ENCODE data around the gene MGAT5.

MGAT5 gene

GRCh38 chr2:134287323-134287722, 33.5 kb downstream of the MGAT5 start:
- no peak for DNase-seq (ENCODE audit: low read depth)
- no peak overlapping the region for H3K4me3 ChIP-seq (ENCODE audit: low read depth, low read length)
- TF ChIP-seq MYC (IDR thresholded peaks at IDR 0.05; ENCODE audit: low read depth, low read length): no peak
- TF ChIP-seq MAX (IDR thresholded peaks at IDR 0.05; ENCODE audit: low read depth, low read length): no peak
- no peak for TF ChIP-seq POLR2A (IDR thresholded peaks at IDR 0.05; ENCODE audit: extremely low read depth, insufficient read length)
- no peak for TF ChIP-seq CTCF (IDR thresholded peaks at IDR 0.05; ENCODE audit: low read depth, low read length)

GRCh38 chr2:134288814-134289213, 34.9 kb downstream of the MGAT5 start:
- H3K4me3 ChIP-seq (ENCODE audit: low read depth, low read length): no peak overlapping the region
- no peak for DNase-seq (ENCODE audit: low read depth)
- TF ChIP-seq MAX (IDR thresholded peaks at IDR 0.05; ENCODE audit: low read depth, low read length) (no peak), MYC (IDR thresholded peaks at IDR 0.05; ENCODE audit: low read depth, low read length) (no peak), POLR2A (IDR thresholded peaks at IDR 0.05; ENCODE audit: extremely low read depth, insufficient read length) (no peak), CTCF (IDR thresholded peaks at IDR 0.05; ENCODE audit: low read depth, low read length) (no peak)

GRCh38 chr2:134289225-134289624, 35.4 kb downstream of the MGAT5 start:
- TF ChIP-seq MAX (IDR thresholded peaks at IDR 0.05; ENCODE audit: low read depth, low read length) (no peak), CTCF (IDR thresholded peaks at IDR 0.05; ENCODE audit: low read depth, low read length) (no peak), MYC (IDR thresholded peaks at IDR 0.05; ENCODE audit: low read depth, low read length) (no peak), POLR2A (IDR thresholded peaks at IDR 0.05; ENCODE audit: extremely low read depth, insufficient read length) (no peak)
- DNase-seq (ENCODE audit: low read depth): no peak
- H3K4me3 ChIP-seq (ENCODE audit: low read depth, low read length): no peak overlapping the region

GRCh38 chr2:134290358-134290757, 36.5 kb downstream of the MGAT5 start:
- no peak overlapping the region for H3K4me3 ChIP-seq (ENCODE audit: low read depth, low read length)
- peak; percentile 11 for DNase-seq (ENCODE audit: low read depth)
- TF ChIP-seq MYC (IDR thresholded peaks at IDR 0.05; ENCODE audit: low read depth, low read length): no peak
- no peak for TF ChIP-seq POLR2A (IDR thresholded peaks at IDR 0.05; ENCODE audit: extremely low read depth, insufficient read length)
- no peak for TF ChIP-seq MAX (IDR thresholded peaks at IDR 0.05; ENCODE audit: low read depth, low read length)
- no peak for TF ChIP-seq CTCF (IDR thresholded peaks at IDR 0.05; ENCODE audit: low read depth, low read length)

GRCh38 chr2:134292514-134292913, 38.6 kb downstream of the MGAT5 start:
- no peak for DNase-seq (ENCODE audit: low read depth)
- H3K4me3 ChIP-seq (ENCODE audit: low read depth, low read length): no peak overlapping the region
- TF ChIP-seq MYC (IDR thresholded peaks at IDR 0.05; ENCODE audit: low read depth, low read length) (no peak), POLR2A (IDR thresholded peaks at IDR 0.05; ENCODE audit: extremely low read depth, insufficient read length) (no peak), CTCF (IDR thresholded peaks at IDR 0.05; ENCODE audit: low read depth, low read length) (no peak), MAX (IDR thresholded peaks at IDR 0.05; ENCODE audit: low read depth, low read length) (no peak)

All from NB4 (cell line).